GM19043 (cell line): ENCODE data around the gene IL12A.
A peak's percentile ranks its signal among the peaks of the same experiment; 100 is the strongest.

Experiments
- ATAC-seq: cut with Tn5 transposase; IDR thresholded peaks from one replicate; pipeline ENCODE4 v1.9.1; 2021; ENCODE audit warnings: low read depth; ENCODE audit not compliant: unreplicated experiment

IL12A gene

DNA sequence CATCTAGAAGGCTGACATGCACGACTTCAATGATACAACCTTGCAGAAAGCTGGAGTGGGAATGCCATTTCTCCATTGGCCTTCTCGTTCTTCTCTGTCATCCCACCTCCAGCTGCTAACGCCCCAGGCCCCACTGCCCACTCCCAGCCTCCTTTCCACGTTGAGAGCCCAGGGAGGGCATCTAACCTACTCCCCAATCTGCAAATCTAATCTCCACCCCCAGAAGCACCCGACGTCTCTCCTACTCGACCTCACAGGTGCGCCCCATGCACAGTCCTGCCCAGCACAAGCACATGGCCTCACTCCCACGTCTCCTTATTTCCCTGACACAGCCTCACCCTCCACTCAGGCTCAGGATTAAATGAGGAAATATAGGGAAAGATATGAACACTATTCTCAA is 33.4 kb downstream of the IL12A start:
- no peak for ATAC-seq

DNA sequence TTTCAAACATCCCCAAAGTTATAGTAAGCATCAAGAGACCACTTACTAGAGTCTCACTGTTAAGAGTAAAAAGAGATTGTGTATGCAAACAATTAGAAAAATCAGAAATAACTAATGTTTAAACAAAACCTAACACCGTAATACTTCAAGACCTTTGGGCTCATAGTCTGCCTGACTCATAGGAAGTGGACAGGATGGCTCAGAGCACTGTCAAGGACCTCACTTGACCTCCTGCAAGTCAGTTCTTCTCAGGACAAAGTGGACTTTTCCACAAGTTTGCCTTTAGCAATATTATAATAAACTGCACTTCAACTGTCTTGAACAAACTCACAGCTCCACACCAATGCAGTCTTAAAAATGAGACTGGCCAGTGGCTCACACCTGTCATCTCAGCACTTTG is 34.8 kb downstream of the IL12A start:
- ATAC-seq: no peak

DNA sequence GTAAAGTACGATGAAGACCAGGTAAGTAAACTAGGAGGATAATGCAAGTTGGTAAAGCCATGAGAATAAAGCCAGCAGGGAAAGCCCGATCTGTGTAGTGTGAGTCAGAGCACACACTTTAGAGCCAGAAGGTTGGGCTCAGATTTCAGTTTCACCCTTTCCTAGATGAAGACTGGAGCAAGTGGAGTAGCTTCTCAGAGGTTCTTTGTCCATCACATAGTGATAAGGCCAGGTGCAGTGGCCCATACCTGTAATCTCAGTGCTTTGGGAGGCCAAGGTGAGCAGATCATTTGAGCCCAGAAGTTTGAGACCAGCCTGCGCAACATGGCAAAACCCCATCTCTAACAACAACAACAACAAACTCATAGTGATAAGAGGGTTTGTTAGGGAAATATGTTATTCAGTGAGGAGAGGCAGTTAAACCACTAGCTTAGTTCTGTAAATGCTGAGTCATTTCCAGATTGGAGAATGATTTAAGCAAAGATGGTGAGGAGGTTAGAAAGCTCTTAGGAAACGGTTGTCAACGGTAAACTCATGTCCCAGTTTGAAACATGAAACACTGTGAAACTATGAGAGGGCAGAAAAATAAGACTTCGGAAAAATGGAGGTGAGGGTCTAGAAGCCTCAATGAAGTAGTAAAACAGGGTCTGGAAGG is 39.0 kb downstream of the IL12A start:
- ATAC-seq: peak; percentile 79

DNA sequence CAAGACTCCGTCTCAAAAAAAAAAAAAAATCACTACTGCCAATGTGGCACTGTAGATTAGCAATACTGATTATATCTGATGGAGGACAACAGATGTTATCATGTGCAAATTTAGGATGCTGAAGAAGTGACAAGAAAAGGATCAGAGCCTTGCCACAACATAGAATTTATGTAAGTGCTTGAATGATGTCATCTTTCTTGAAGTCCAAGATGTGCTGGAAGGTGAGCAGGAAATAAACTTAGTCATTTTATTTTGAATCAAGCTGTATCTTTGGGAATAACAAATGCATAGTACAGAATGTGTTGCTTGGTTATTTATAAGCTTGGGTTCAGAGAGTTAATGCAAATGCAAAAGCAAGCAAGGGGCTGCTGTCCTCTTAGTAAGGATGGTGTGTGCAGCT is 47.1 kb downstream of the IL12A start:
- no peak for ATAC-seq

DNA sequence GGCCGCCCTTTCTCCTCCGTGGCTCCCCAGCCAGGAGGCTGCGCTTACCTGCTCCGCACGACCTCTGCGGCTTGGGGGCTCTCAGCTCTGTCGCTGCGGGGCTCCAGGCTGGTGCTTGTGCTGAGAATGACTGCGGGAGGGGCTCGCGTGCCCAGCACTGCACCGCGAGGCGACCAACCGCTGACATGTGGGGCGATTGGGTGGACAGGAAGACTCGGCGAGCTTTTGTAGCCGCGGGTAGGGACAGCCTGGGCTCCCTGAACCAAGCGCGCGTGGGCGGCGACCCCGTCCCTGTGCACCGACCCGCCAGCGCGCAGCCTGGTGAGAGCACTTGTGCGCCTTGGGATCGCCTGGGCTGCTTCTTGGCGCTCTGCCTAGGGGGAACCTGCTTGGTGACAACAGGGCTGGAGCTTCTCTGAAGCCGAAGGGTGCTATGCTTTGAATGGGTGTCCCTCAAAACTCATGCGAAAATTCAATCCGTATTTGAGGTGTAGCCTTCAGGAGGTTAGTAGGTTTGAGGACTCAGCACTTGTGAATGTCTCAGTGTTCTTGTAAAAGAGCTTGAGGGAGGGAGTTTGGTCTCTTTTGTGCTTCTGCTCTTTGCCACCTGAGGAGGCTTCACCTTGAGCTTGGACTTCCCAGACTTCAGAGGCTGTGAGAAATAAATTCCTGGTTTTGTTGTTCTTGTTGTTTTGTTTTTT is 50.4 kb downstream of the IL12A start:
- ATAC-seq: no peak

DNA sequence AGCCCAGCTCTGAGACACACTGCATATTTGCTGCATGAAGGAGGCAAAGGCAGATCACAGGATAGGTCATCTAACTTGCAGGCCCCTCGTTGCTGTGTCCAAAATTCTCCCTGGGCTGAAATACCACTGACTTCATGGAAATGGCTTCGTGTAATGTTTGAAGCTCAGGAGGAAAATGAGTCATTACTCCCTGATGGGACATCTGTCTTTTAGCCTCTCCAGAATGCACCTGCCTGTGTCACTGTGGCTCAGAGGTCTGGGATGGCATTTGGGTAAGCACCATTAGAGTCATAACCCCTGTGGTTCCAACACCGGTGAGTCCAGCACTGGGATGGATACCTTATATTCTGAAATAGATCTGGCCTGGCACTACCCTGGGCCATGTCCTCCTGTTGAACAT is 51.5 kb downstream of the IL12A start:
- no peak for ATAC-seq

DNA sequence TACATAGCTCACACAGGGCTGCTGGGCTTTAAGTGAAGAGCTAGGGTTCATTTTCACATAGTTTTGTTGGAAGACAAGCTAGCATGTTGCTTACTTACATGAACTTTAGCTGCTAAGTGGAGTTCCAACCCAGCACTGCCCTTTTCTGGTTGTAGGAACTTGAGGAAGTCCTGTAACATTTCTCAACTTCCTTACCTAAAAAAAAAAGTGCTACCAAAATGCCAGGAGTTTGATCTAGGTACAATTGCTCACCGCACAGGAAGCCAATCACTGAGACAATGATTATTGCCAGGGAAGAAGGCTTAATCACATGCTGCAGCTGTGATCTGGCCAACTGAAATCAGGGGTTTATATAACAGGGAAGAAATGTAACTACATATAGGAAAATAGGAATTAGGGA is 52.8 kb downstream of the IL12A start:
- no peak for ATAC-seq

DNA sequence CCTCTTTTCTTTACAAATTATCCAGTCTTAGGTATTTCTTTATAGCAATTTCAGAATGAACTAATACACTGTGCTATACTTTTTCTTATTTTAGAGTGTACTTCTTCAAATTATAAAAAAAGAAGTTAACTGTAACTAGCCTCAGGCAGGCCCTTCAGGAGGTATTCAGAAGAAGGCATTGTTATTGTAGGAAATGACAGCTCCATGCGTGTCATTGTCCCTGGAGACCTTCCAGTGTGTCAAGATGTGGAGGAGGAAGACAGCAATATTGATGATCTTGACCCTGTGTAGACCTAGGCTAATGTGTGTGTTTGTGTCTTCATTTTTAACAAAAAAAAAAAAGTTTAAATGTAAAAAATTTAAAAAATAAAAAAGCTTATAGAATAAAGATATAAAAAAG is 55.5 kb downstream of the IL12A start:
- ATAC-seq: no peak
